ENCODE measurements around the gene KIAA1614. TPM values are rescaled to one million over a fixed set of nuclear protein-coding genes. Genes with fewer than 3 reads are reported as not detected.

Gene KIAA1614
- 3.4 TPM for polyA plus RNA-seq (2013, experiment 1 of 2)
- 3.7 TPM for polyA plus RNA-seq (2013, experiment 2 of 2)

- H2AK5ac ChIP-seq (ENCODE audit: low read depth, low read length) = peak within 1 kb of the TSS; percentile 60
- H3K27ac ChIP-seq (replicated peaks; ENCODE audit: low read length) = no peak within 1 kb of the TSS
- peak within 1 kb of the TSS; percentile 97 for H3K18ac ChIP-seq (ENCODE audit: low read length)
- peak within 1 kb of the TSS; percentile 81 for H3K4me2 ChIP-seq (ENCODE audit: insufficient read depth, low read length, poor library complexity, severe bottlenecking)
- H3K14ac ChIP-seq (ENCODE audit: low read length) = peak within 1 kb of the TSS; percentile 47
- H2BK120ac ChIP-seq (ENCODE audit: low read depth, low read length) = peak within 1 kb of the TSS; percentile 39
- H3K4me3 ChIP-seq (ENCODE audit: low read length in 2 of 2) = peak within 1 kb of the TSS; percentile 41 to 86
- H2AFZ ChIP-seq (ENCODE audit: low read length) = peak within 1 kb of the TSS; percentile 79
- peaks cover 10 to 14% of the 10 kb centered on the region in 2 donors for H3K4me1 ChIP-seq (ENCODE audit: control insufficient read depth in 2 of 2, insufficient read depth in 1 of 2, low read depth in 1 of 2, low read length in 2 of 2)
- H3K79me1 ChIP-seq (ENCODE audit: low read depth, low read length) = no peaks in the 10 kb centered on the region
- H3K27me3 ChIP-seq (ENCODE audit: control insufficient read depth in 3 of 3, insufficient read depth in 3 of 3, low read depth in 1 of 3, low read length in 3 of 3) = peaks cover 0 to 42% (median 8%) of the 10 kb centered on the region in 3 experiments
- no peak within 1 kb of the TSS for H3K4ac ChIP-seq (ENCODE audit: low read length)
- WGBS, 2 donors (ENCODE audit: extremely low coverage in 2 of 2, insufficient read length in 2 of 2, insufficient replicate concordance in 1 of 2) = no CpG with 5 or more reads among the region's 76 CpGs
- H3K9ac ChIP-seq (ENCODE audit: low read depth, low read length, poor library complexity) = peak within 1 kb of the TSS; percentile 92
- DNase-seq (ENCODE audit: low spot score) = peak; percentile 47
- peak within 1 kb of the TSS; percentile 25 for H3K23ac ChIP-seq (ENCODE audit: low read depth, low read length, poor library complexity)
- no peak within 1 kb of the TSS for H4K8ac ChIP-seq (ENCODE audit: low read depth, low read length)
- peaks cover 0 to 4% of the 10 kb centered on the region in 2 donors for H3K9me3 ChIP-seq (replicated peaks in 1 of 2; ENCODE audit: control insufficient read depth in 2 of 2, insufficient read depth in 1 of 2, low read depth in 1 of 2, low read length in 2 of 2)
- no peak within 1 kb of the TSS for H2BK5ac ChIP-seq (ENCODE audit: low read length)
- peak within 1 kb of the TSS; percentile 98 for H2BK15ac ChIP-seq (ENCODE audit: low read length)
- no peak within 1 kb of the TSS for H2BK12ac ChIP-seq (ENCODE audit: low read length)
- H4K91ac ChIP-seq (ENCODE audit: low read depth, low read length, poor library complexity) = no peak within 1 kb of the TSS
- H3K36me3 ChIP-seq (replicated peaks in 1 of 2; ENCODE audit: control insufficient read depth in 2 of 2, insufficient read depth in 2 of 2, low read length in 2 of 2) = no peaks in the 10 kb centered on the region
These were observed at the start of gene KIAA1614 for GRCh38 chr1:180912801-180913565. TSS of gene KIAA1614 (plus strand) at chr1:180912897. CDS start at chr1:180913244, 347 bp downstream.

- H4K91ac ChIP-seq (ENCODE audit: low read depth, low read length, poor library complexity) = no peak overlapping the region
- no peak overlapping the region for H3K4ac ChIP-seq (ENCODE audit: low read length)
- no peak overlapping the region for H3K4me3 ChIP-seq (ENCODE audit: low read length in 2 of 2)
- no peaks in the 10 kb centered on the region for H3K79me1 ChIP-seq (ENCODE audit: low read depth, low read length)
- no peak overlapping the region for H3K9ac ChIP-seq (ENCODE audit: low read depth, low read length, poor library complexity)
- H3K4me1 ChIP-seq (ENCODE audit: control insufficient read depth in 2 of 2, insufficient read depth in 1 of 2, low read depth in 1 of 2, low read length in 2 of 2) = peaks cover 0 to 4% of the 10 kb centered on the region in 2 donors
- H3K23ac ChIP-seq (ENCODE audit: low read depth, low read length, poor library complexity) = no peak overlapping the region
- H2BK5ac ChIP-seq (ENCODE audit: low read length) = no peak overlapping the region
- no peak overlapping the region for H3K18ac ChIP-seq (ENCODE audit: low read length)
- WGBS, 2 donors (ENCODE audit: extremely low coverage in 2 of 2, insufficient read length in 2 of 2, insufficient replicate concordance in 1 of 2) = no CpG with 5 or more reads among the region's 6 CpGs
- no peak overlapping the region for H4K8ac ChIP-seq (ENCODE audit: low read depth, low read length)
- H3K4me2 ChIP-seq (ENCODE audit: insufficient read depth, low read length, poor library complexity, severe bottlenecking) = no peak overlapping the region
- no peak overlapping the region for H2BK12ac ChIP-seq (ENCODE audit: low read length)
- peak; percentile 56 for DNase-seq (ENCODE audit: low spot score)
- no peak overlapping the region for H2AK5ac ChIP-seq (ENCODE audit: low read depth, low read length)
- H3K27ac ChIP-seq (replicated peaks; ENCODE audit: low read length) = no peak overlapping the region
- H3K9me3 ChIP-seq (replicated peaks in 1 of 2; ENCODE audit: control insufficient read depth in 2 of 2, insufficient read depth in 1 of 2, low read depth in 1 of 2, low read length in 2 of 2) = peaks cover 0 to 5% of the 10 kb centered on the region in 2 donors
- H3K36me3 ChIP-seq (replicated peaks in 1 of 2; ENCODE audit: control insufficient read depth in 2 of 2, insufficient read depth in 2 of 2, low read length in 2 of 2) = peaks cover 0 to 35% of the 10 kb centered on the region in 2 donors
- no peaks in the 10 kb centered on the region for H3K27me3 ChIP-seq (ENCODE audit: control insufficient read depth in 3 of 3, insufficient read depth in 3 of 3, low read depth in 1 of 3, low read length in 3 of 3)
- H2BK15ac ChIP-seq (ENCODE audit: low read length) = no peak overlapping the region
- no peak overlapping the region for H3K14ac ChIP-seq (ENCODE audit: low read length)
- no peak overlapping the region for H2BK120ac ChIP-seq (ENCODE audit: low read depth, low read length)
- peak overlapping the region; percentile 21 for H2AFZ ChIP-seq (ENCODE audit: low read length)
These were observed 49.4 kb upstream of the KIAA1614 start for GRCh38 chr1:180863158-180863775.

- no CpG with 5 or more reads among the region's 6 CpGs for WGBS, 2 donors (ENCODE audit: extremely low coverage in 2 of 2, insufficient read length in 2 of 2, insufficient replicate concordance in 1 of 2)
- H3K9me3 ChIP-seq (replicated peaks in 1 of 2; ENCODE audit: control insufficient read depth in 2 of 2, insufficient read depth in 1 of 2, low read depth in 1 of 2, low read length in 2 of 2) = no peaks in the 10 kb centered on the region
- no peak overlapping the region for H3K9ac ChIP-seq (ENCODE audit: low read depth, low read length, poor library complexity)
- H3K4me2 ChIP-seq (ENCODE audit: insufficient read depth, low read length, poor library complexity, severe bottlenecking) = no peak overlapping the region
- H2BK5ac ChIP-seq (ENCODE audit: low read length) = no peak overlapping the region
- H2AK5ac ChIP-seq (ENCODE audit: low read depth, low read length) = no peak overlapping the region
- no peak overlapping the region for H3K18ac ChIP-seq (ENCODE audit: low read length)
- H3K4me3 ChIP-seq (ENCODE audit: low read length in 2 of 2) = no peak overlapping the region
- no peak overlapping the region for H2AFZ ChIP-seq (ENCODE audit: low read length)
- H2BK12ac ChIP-seq (ENCODE audit: low read length) = no peak overlapping the region
- no peak overlapping the region for H2BK15ac ChIP-seq (ENCODE audit: low read length)
- H3K27me3 ChIP-seq (ENCODE audit: control insufficient read depth in 3 of 3, insufficient read depth in 3 of 3, low read depth in 1 of 3, low read length in 3 of 3) = no peaks in the 10 kb centered on the region
- DNase-seq (ENCODE audit: low spot score) = peak; percentile 14
- H2BK120ac ChIP-seq (ENCODE audit: low read depth, low read length) = no peak overlapping the region
- H4K8ac ChIP-seq (ENCODE audit: low read depth, low read length) = no peak overlapping the region
- no peaks in the 10 kb centered on the region for H3K79me1 ChIP-seq (ENCODE audit: low read depth, low read length)
- no peak overlapping the region for H4K91ac ChIP-seq (ENCODE audit: low read depth, low read length, poor library complexity)
- peaks cover 0 to 2% of the 10 kb centered on the region in 2 donors for H3K4me1 ChIP-seq (ENCODE audit: control insufficient read depth in 2 of 2, insufficient read depth in 1 of 2, low read depth in 1 of 2, low read length in 2 of 2)
- no peak overlapping the region for H3K27ac ChIP-seq (replicated peaks; ENCODE audit: low read length)
- H3K23ac ChIP-seq (ENCODE audit: low read depth, low read length, poor library complexity) = no peak overlapping the region
- H3K14ac ChIP-seq (ENCODE audit: low read length) = no peak overlapping the region
- no peak overlapping the region for H3K4ac ChIP-seq (ENCODE audit: low read length)
- peaks cover 1 to 54% of the 10 kb centered on the region in 2 donors for H3K36me3 ChIP-seq (replicated peaks in 1 of 2; ENCODE audit: control insufficient read depth in 2 of 2, insufficient read depth in 2 of 2, low read length in 2 of 2)
These were observed 30.7 kb upstream of the KIAA1614 start for GRCh38 chr1:180881806-180882509.

Measured in neuronal stem cell (in vitro differentiated cells).